Amygdala (tissue), 56 donors: ENCODE results near the gene VPS13D.

Source experiments
- DNase-seq, 56 donors: peaks; one replicate each; lab custom pipeline; 2025; lab: John Stamatoyannopoulos, UW

Gene VPS13D

GRCh38 chr1:12417389-12417788, 187.6 kb downstream of the VPS13D start:
- DNase-seq: no peak

GRCh38 chr1:12420171-12420570, 190.3 kb downstream of the VPS13D start:
- DNase-seq: no peak

- no peak for DNase-seq
These were observed 192.7 kb downstream of the VPS13D start for GRCh38 chr1:12422488-12422887.

GRCh38 chr1:12424087-12424529, 194.3 kb downstream of the VPS13D start:
- no peak for DNase-seq

GRCh38 chr1:12424793-12425192, 195.0 kb downstream of the VPS13D start:
- no peak for DNase-seq

- peak in 2 of 56 donors; percentile 17 to 36 for DNase-seq
These were observed 196.2 kb downstream of the VPS13D start for GRCh38 chr1:12426030-12426429.

- DNase-seq: no peak
These were observed 198.5 kb downstream of the VPS13D start for GRCh38 chr1:12428334-12428733.

- no peak for DNase-seq
These were observed 200.7 kb downstream of the VPS13D start for GRCh38 chr1:12430525-12430924.

GRCh38 chr1:12432897-12433296, 203.1 kb downstream of the VPS13D start:
- no peak for DNase-seq

- DNase-seq: peak in 4 of 56 donors; percentile 15 to 52 (median 20)
These were observed 203.7 kb downstream of the VPS13D start for GRCh38 chr1:12433323-12434053.

GRCh38 chr1:12434174-12434573, 204.3 kb downstream of the VPS13D start:
- DNase-seq: peak in 7 of 56 donors; percentile 15 to 65 (median 20)

GRCh38 chr1:12434686-12435085, 204.9 kb downstream of the VPS13D start:
- no peak for DNase-seq

GRCh38 chr1:12435639-12436344, 206.0 kb downstream of the VPS13D start:
- no peak for DNase-seq

- DNase-seq: no peak
These were observed 206.5 kb downstream of the VPS13D start for GRCh38 chr1:12436345-12436658.

GRCh38 chr1:12436817-12437599, 207.2 kb downstream of the VPS13D start:
- DNase-seq: no peak

GRCh38 chr1:12437629-12438028, 207.8 kb downstream of the VPS13D start:
- no peak for DNase-seq

GRCh38 chr1:12438349-12438924, 208.6 kb downstream of the VPS13D start:
- DNase-seq: no peak

- DNase-seq: no peak
These were observed 209.2 kb downstream of the VPS13D start for GRCh38 chr1:12439073-12439472.

GRCh38 chr1:12441414-12442105, 211.7 kb downstream of the VPS13D start:
- DNase-seq: no peak

- DNase-seq: no peak
These were observed 212.4 kb downstream of the VPS13D start for GRCh38 chr1:12442217-12442616.
